Upper lobe of left lung (tissue), 4 donors: ENCODE measurements around the gene ATP9A.

Source experiments
- CTCF ChIP-seq, 6 experiments: fragments of 450-650 bp in 4 of 6; fragments of 200-600 bp in 2 of 6; sonication (generic) in 2 of 6; IDR thresholded peaks; one replicate each; pipeline ENCODE4 v1.5.1; 2016 to 2019; ENCODE audit warnings: antibody characterized with exemption in 6 of 6
- EP300 ChIP-seq, 4 donors: sonication (generic); formaldehyde crosslinking; IDR thresholded peaks; one replicate each; pipeline ENCODE4 v1.5.1; 2017; ENCODE audit warnings: antibody characterized with exemption in 4 of 4, control low read depth in 2 of 4
- POLR2A ChIP-seq, 4 donors: fragments of 450-650 bp; IDR thresholded peaks; one replicate each; pipeline ENCODE4 v1.5.1; 2016 to 2017; ENCODE audit warnings: antibody characterized with exemption in 4 of 4, mild to moderate bottlenecking in 2 of 4
- POLR2AphosphoS5 ChIP-seq, 2 donors: sonication (generic); formaldehyde crosslinking; IDR thresholded peaks; one replicate each; pipeline ENCODE4 v1.5.1; 2017; ENCODE audit warnings: antibody characterized with exemption in 2 of 2

GRCh38 chr20:51596668-51597388, 171.4 kb downstream of the ATP9A start:
- TF ChIP-seq CTCF (IDR thresholded peaks at IDR 0.05) (no peak), POLR2AphosphoS5 (IDR thresholded peaks at IDR 0.05) (no peak), POLR2A (IDR thresholded peaks at IDR 0.05) (no peak), EP300 (IDR thresholded peaks at IDR 0.05) (no peak)
